ENCODE results near the gene PTPRN2.
"Not testable (repeated sequence)": the region's sequence is repeated elsewhere in the genome, so short reads cannot be mapped to it uniquely, and the experiment has no call there.

Gene PTPRN2

GRCh38 chr7:158348446-158348845 lies 239.2 kb downstream of the PTPRN2 start:
- no peak for TF ChIP-seq CTCF (IDR thresholded peaks at IDR 0.05; ENCODE audit: control insufficient read depth, extremely low read depth, insufficient read depth)
- no peak overlapping the region for H3K4me3 ChIP-seq (ENCODE audit: low read depth, low read length)
- no peak for DNase-seq (ENCODE audit: low read depth)

- not testable (repeated sequence) for H3K4me3 ChIP-seq (ENCODE audit: low read depth, low read length); DNase-seq (ENCODE audit: low read depth)
These were observed 239.6 kb downstream of the PTPRN2 start for GRCh38 chr7:158348039-158348438.

DNA sequence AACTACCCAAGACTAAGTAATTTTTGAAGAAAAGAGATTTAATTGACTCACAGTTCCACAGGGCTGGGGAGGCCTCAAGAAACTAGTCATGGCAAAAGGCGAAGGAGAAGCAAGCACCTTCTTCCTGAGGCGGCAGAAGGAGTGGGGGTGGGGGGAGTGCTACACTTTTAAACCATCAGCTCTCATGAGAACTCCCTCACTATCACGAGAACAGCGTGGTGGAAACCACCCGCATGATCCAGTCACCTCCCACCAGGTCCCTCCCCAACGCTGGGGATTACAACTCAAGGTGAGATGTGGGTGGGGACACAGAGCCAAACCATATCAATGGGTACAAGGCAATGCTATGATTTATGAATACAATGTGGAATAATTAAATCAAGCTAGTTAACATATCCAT lies 241.9 kb downstream of the PTPRN2 start:
- no peak for TF ChIP-seq CTCF (IDR thresholded peaks at IDR 0.05; ENCODE audit: control insufficient read depth, extremely low read depth, insufficient read depth)
- no peak for DNase-seq (ENCODE audit: low read depth)
- no peak overlapping the region for H3K4me3 ChIP-seq (ENCODE audit: low read depth, low read length)

DNA sequence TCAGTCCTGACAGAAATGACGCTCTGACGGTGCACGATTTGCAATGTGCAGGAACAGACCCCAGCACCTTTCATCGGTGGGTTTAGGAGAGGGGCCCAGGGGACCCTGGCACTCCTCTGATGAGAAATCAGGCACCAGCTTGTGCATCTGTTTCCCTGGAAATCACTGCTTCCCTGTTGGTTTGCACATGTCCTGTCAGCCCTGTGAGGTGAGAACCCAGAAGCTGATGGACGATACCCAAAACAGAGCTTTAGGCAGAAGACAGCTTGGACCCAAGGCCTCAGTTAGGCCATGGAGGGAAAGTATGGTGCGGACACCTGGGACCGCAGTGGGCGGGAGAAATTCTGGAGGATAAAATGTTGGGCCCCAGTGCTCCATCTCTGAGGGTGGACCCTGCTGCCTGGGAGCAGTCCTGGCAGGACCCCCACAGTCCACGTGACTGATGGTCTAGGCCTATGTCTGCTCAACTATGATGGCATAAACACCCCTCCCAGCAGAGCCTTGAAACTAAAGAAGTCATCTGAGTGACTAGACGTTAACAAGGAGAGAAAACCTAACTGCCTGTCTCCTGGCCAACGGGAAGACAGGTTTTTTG lies 242.8 kb downstream of the PTPRN2 start:
- no peak for TF ChIP-seq CTCF (IDR thresholded peaks at IDR 0.05; ENCODE audit: control insufficient read depth, extremely low read depth, insufficient read depth)
- no peak for DNase-seq (ENCODE audit: low read depth)
- H3K4me3 ChIP-seq (ENCODE audit: low read depth, low read length) = no peak overlapping the region

- no peak for TF ChIP-seq CTCF (IDR thresholded peaks at IDR 0.05; ENCODE audit: control insufficient read depth, extremely low read depth, insufficient read depth)
- no peak overlapping the region for H3K4me3 ChIP-seq (ENCODE audit: low read depth, low read length)
- DNase-seq (ENCODE audit: low read depth) = no peak
These were observed 243.6 kb downstream of the PTPRN2 start for GRCh38 chr7:158343936-158344455.

DNA sequence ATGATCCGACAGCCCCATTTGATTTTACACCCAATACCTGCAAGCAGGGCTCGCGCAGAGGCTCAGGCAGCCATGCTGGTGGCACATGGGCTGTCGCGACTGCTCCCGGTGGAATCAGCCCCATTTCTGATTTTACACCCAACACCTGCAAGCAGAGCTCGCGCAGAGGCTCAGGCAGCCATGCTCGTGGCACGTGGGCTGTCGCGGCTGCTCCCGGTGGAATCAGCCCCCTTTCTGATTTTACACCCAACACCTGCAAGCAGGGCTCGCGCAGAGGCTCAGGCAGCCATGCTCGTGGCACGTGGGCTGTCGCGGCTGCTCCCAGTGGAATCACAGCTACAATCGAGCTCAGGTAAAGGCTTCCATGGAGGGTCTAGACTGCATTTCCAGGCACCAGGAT lies 244.1 kb downstream of the PTPRN2 start:
- no peak for TF ChIP-seq CTCF (IDR thresholded peaks at IDR 0.05; ENCODE audit: control insufficient read depth, extremely low read depth, insufficient read depth)
- H3K4me3 ChIP-seq (ENCODE audit: low read depth, low read length) = no peak overlapping the region
- no peak for DNase-seq (ENCODE audit: low read depth)

- H3K4me3 ChIP-seq (ENCODE audit: low read depth, low read length); DNase-seq (ENCODE audit: low read depth): not testable (repeated sequence)
These were observed 246.5 kb downstream of the PTPRN2 start for GRCh38 chr7:158341097-158341496.

DNA sequence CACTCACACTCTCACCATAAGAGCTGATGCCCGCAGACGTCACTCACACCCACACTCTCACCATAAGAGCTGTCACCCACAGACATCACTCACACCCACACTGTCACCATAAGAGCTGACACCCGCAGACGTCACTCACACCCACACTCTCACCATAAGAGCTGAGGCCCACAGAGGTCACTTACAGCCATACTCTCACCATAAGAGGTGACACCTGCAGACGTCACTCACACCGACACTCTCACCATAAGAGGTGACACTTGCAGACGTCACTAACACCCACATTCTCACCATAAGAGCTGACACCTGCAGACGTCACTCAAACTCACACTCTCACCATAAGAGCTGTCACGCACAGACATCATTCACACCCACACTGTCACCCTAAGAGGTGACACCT lies 250.7 kb downstream of the PTPRN2 start:
- H3K4me3 ChIP-seq (ENCODE audit: low read depth, low read length); DNase-seq (ENCODE audit: low read depth): not testable (repeated sequence)

- H3K4me3 ChIP-seq (ENCODE audit: low read depth, low read length); DNase-seq (ENCODE audit: low read depth): not testable (repeated sequence)
These were observed 255.1 kb downstream of the PTPRN2 start for GRCh38 chr7:158332516-158332915.

DNA sequence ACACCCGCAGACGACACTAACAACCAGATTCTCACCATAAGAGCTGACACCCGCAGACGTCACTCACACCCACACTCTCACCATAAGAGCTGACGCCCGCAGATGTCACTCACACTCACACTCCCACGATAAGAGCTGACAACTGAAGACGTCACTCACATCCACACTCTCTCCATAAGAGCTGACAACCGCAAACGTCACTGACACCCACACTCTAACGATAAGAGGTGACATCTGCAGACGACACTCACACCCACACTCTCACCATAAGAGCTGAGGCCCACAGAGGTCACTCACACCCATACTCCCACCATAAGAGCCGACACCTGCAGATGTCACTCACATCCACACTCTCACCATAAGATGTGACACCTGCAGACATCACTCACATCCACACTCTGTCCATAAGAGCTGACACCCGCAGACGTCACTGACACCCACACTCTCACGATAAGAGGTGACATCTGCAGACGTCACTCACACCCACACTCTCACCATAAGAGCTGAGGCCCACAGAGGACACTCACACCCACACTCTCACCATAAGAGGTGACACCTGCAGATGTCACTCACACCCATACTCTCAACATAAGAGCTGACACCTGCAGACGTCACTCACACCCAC lies 255.7 kb downstream of the PTPRN2 start:
- not testable (repeated sequence) for DNase-seq (ENCODE audit: low read depth); H3K4me3 ChIP-seq (ENCODE audit: low read depth, low read length)

All from LNCaP clone FGC (cell line).